K562 (cell line): ENCODE measurements around the gene NCOR2. TPM values are rescaled to one million over a fixed set of nuclear protein-coding genes. Genes with fewer than 3 reads are reported as not detected.

ENCODE experiments used
- ATAC-seq: fragments of 200-7000 bp; cut with Tn5 transposase; 3 replicates; pipeline ENCODE4 v1.9.1; 2020; ENCODE audit warnings: moderate library complexity
- BruUV-seq: library from RNA; stranded (reverse); fragments of 400-500 nt; replicated peaks from 2 replicates; lab custom pipeline; 2021; lab: Mats Ljungman, UMichigan
- CTCF ChIA-PET: fragments of 300-600 bp; formaldehyde crosslinking; extraction: SDS; loops from one replicate; lab custom pipeline; 2021; ENCODE audit warnings: low intra/inter-chr PET ratio; lab: Yijun Ruan, JAX
- POLR2A ChIA-PET: fragments of 300-600, 350-650 bp; sonication (Branson Sonifier 250); formaldehyde crosslinking; extraction: SDS; loops from one replicate; lab custom pipeline; 2021; ENCODE audit warnings: antibody characterized with exemption, inconsistent platforms; lab: Yijun Ruan, JAX
- DNase-seq, 4 experiments: peaks; one replicate each; pipeline versions ENCODE4 v3.0.0 to v3.0.0-alpha.2; 2011 to 2018; ENCODE audit warnings: low spot score in 3 of 4, mixed read lengths in 3 of 4; ENCODE audit errors: extremely low read depth in 1 of 4
- FAIRE-seq: peaks from 2 replicates; lab custom pipeline; 2011; peaks lifted over from hg19 to GRCh38; lab: Jason Lieb, UNC
- H2AFZ ChIP-seq: 2 replicates; pipeline ENCODE4 v1.6.0; 2011; ENCODE audit warnings: low read depth, low read length, control low read depth, inconsistent platforms
- H3K27ac ChIP-seq: fragments of 200-600 bp; 3 replicates; pipeline ENCODE4 v1.8.0; 2011; ENCODE audit warnings: low read depth, mild to moderate bottlenecking, control low read depth, inconsistent platforms, low read length, moderate library complexity, mixed read lengths; ENCODE audit errors: extremely low read depth
- H3K27me3 ChIP-seq, 2 experiments: fragments of 300-600 bp in 1 of 2; 2 replicates in 1 of 2; 3 replicates in 1 of 2; pipeline versions ENCODE4 v1.6.0 to v1.8.0; 2011; ENCODE audit warnings: inconsistent platforms in 2 of 2, low read length in 2 of 2, mild to moderate bottlenecking in 1 of 2, mixed read lengths in 1 of 2, moderate library complexity in 1 of 2; ENCODE audit not compliant: control insufficient read depth in 2 of 2, insufficient read depth in 2 of 2
- H3K36me3 ChIP-seq: fragments of 300-600 bp; 3 replicates; pipeline ENCODE4 v1.8.0; 2011; ENCODE audit warnings: mild to moderate bottlenecking, low read length, inconsistent platforms; ENCODE audit not compliant: control insufficient read depth, insufficient read depth
- H3K4me1 ChIP-seq, 2 experiments: fragments of 200-600 bp in 1 of 2; replicated peaks in 1 of 2; 2 replicates in 1 of 2; 3 replicates in 1 of 2; pipeline versions ENCODE4 v1.5.1 to v1.8.0; 2011; ENCODE audit warnings: inconsistent platforms in 2 of 2, low read length in 2 of 2, mild to moderate bottlenecking in 1 of 2, mixed read lengths in 1 of 2, moderate library complexity in 1 of 2; ENCODE audit not compliant: control insufficient read depth in 2 of 2, insufficient read depth in 2 of 2
- H3K4me2 ChIP-seq: 2 replicates; pipeline ENCODE4 v1.6.1; 2011; ENCODE audit warnings: low read length, control low read depth, inconsistent platforms, mixed read lengths; ENCODE audit not compliant: insufficient read depth
- H3K4me3 ChIP-seq: fragments of 200-600 bp; sonication (generic), shearing (Covaris generic); 2 replicates; pipeline ENCODE4 v1.5.1; 2016; ENCODE audit warnings: control low read depth, inconsistent platforms
- H3K79me2 ChIP-seq: fragments of 200-600 bp; 3 replicates; pipeline ENCODE4 v1.8.0; 2011; ENCODE audit warnings: low read length, inconsistent platforms; ENCODE audit not compliant: control insufficient read depth, insufficient read depth
- H3K9ac ChIP-seq, 2 experiments: 2 replicates each; pipeline versions ENCODE4 v1.6.0 to v1.6.1; 2011; ENCODE audit warnings: low read depth in 2 of 2, low read length in 2 of 2, control low read depth in 1 of 2, inconsistent platforms in 1 of 2, mild to moderate bottlenecking in 1 of 2, mixed read lengths in 1 of 2; ENCODE audit not compliant: insufficient read depth in 1 of 2
- H3K9me1 ChIP-seq: one replicate; pipeline ENCODE4 v1.6.0; 2011; ENCODE audit warnings: inconsistent platforms, mild to moderate bottlenecking, low read length, moderate library complexity; ENCODE audit not compliant: control insufficient read depth, insufficient read depth
- H3K9me3 ChIP-seq: replicated peaks from 2 replicates; pipeline ENCODE4 v1.5.1; 2011; ENCODE audit warnings: low read depth, low read length, inconsistent platforms; ENCODE audit not compliant: control insufficient read depth, insufficient read depth
- H4K20me1 ChIP-seq: replicated peaks from 2 replicates; pipeline ENCODE4 v1.6.1; 2011; ENCODE audit warnings: low read length, inconsistent platforms, mixed read lengths; ENCODE audit not compliant: control insufficient read depth, insufficient read depth
- RFX7 ChIP-seq: fragments of 250-450 bp; sonication (Bioruptor Pico); IDR thresholded peaks from 2 replicates; pipeline ENCODE4 v1.5.1; 2021; ENCODE audit warnings: mild to moderate bottlenecking
- SAFB ChIP-seq: fragments of 200-400 bp; formaldehyde crosslinking; IDR thresholded peaks from 2 replicates; pipeline ENCODE4 v1.6.1; 2017; ENCODE audit warnings: low read depth, low read length, borderline replicate concordance
- SMARCC2 ChIP-seq: fragments of 450-650 bp; IDR thresholded peaks from 2 replicates; pipeline ENCODE4 v1.6.1; 2017; ENCODE audit warnings: antibody characterized with exemption, moderate library complexity, mild to moderate bottlenecking, low read depth
- TAF15 ChIP-seq: fragments of 200-400 bp; formaldehyde crosslinking; IDR thresholded peaks from 2 replicates; pipeline ENCODE4 v1.6.1; 2017; ENCODE audit warnings: mild to moderate bottlenecking, low read depth, low read length, moderate library complexity
- TSC22D4 ChIP-seq: fragments of 450-650 bp; IDR thresholded peaks from 2 replicates; pipeline ENCODE4 v1.6.1; 2016; ENCODE audit warnings: missing genetic modification characterization, missing biosample characterization, control low read depth
- ZNF134 ChIP-seq: fragments of 250-450 bp; sonication (Bioruptor Pico); conservative IDR thresholded peaks from 2 replicates; pipeline ENCODE4 v1.4.0; 2020
- ZNF41 ChIP-seq: fragments of 250-450 bp; sonication (Bioruptor Pico); conservative IDR thresholded peaks from 2 replicates; pipeline ENCODE4 v1.4.0; 2020; ENCODE audit warnings: mild to moderate bottlenecking
- ZNF589 ChIP-seq: fragments of 200-800 bp; sonication (Bioruptor generic); IDR thresholded peaks from 2 replicates; pipeline ENCODE4 v1.6.1; 2016; ENCODE audit warnings: low read depth, missing genetic modification characterization, missing compliant biosample characterization
- WGBS: fragments of 100-300 bp; shearing (Covaris generic); methylation state at CpG from one replicate; pipeline ENCODE4 v1.1.6; 2016; ENCODE audit warnings: low coverage, mixed read lengths; ENCODE audit not compliant: insufficient coverage; ENCODE audit errors: missing lambda C conversion rate; 5-methylcytosine and 5-hydroxymethylcytosine counted together
- in situ Hi-C: fragments of 300-500 bp; cut with MboI; formaldehyde crosslinking; loops from 4 replicates; pipeline ENCODE4 v1.15.0; 2018; ENCODE audit warnings: inconsistent platforms, mixed read lengths
- intact Hi-C: fragments of 100-400 bp; cut with micrococcal nuclease; formaldehyde crosslinking; loops from 2 replicates; pipeline ENCODE4 v1.14.2; 2022
- polyA plus RNA-seq, 8 experiments: library from polyadenylated mRNA; depleted of rRNA in 4 of 8; stranded (reverse) in 5 of 8; unstranded in 3 of 8; fragments of >200 nt; fragmentation: Nextera tagmentation in 2 of 8; fragmentation: Illumina TruSeq in 1 of 8; extraction: Ambion mirVana in 2 of 8; extraction: Trizol in 1 of 8; gene quantifications; 2 replicates each; pipeline versions ENCODE4 v1.2.1 to v1.2.3, GENCODE V29; 2011 to 2014; ENCODE audit warnings: inconsistent platforms in 1 of 8, missing spikeins in 1 of 8
- total RNA-seq, 7 experiments: library from RNA; depleted of rRNA in 6 of 7; stranded (reverse); fragments of >200 nt in 6 of 7; fragmentation: Illumina TruSeq in 2 of 7; extraction: Trizol in 2 of 7; gene quantifications; 2 replicates each; pipeline versions ENCODE4 v1.2.1 to v1.2.3, GENCODE V29; 2011 to 2021; ENCODE audit warnings: low replicate concordance in 1 of 7
- TF ChIP-seq, protein P1 (sequence below), 2 experiments: fragments of 450-650 bp; IDR thresholded peaks; 2 replicates each; pipeline ENCODE4 v1.6.1; 2016

NCOR2 gene
- total and polyA plus RNA-seq, 9 of the 15 experiments (the other 6 are each of a cell fraction or from before 2014, with no cell fraction given), result 0.18 to 126 (median 8.4) TPM

DNA sequence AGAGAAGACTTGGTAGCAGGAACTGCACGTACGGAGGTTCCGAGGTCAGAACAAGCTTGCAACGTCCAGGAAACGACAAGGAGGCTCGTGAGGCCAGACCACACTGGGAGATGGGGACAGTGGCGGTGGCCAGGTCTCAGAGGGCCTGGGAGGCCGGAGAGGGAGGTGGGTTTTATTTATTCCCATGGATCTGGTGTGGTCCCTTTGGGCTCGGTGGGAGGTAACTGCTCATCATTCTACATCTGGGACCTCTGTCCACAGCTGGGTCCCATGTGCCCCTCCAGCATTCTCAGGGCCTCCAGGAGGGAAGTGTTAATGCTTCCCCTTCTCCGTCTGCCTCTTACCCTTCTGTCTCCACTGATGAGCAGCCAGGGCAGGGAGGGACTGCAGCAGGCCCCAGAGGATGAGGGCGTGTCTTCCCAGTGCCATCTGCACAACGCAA lies 35.7 kb upstream of the NCOR2 start:
- no peak for TF ChIP-seq SAFB
- no peak for TF ChIP-seq ZNF134
- TF ChIP-seq ZNF41 (CRISPR knock-in tag), result no peak
- no peak for TF ChIP-seq ZNF589
- TF ChIP-seq SMARCC2, result no peak
- TF ChIP-seq TSC22D4 (tag), result no peak
- TF ChIP-seq, protein P1, sequence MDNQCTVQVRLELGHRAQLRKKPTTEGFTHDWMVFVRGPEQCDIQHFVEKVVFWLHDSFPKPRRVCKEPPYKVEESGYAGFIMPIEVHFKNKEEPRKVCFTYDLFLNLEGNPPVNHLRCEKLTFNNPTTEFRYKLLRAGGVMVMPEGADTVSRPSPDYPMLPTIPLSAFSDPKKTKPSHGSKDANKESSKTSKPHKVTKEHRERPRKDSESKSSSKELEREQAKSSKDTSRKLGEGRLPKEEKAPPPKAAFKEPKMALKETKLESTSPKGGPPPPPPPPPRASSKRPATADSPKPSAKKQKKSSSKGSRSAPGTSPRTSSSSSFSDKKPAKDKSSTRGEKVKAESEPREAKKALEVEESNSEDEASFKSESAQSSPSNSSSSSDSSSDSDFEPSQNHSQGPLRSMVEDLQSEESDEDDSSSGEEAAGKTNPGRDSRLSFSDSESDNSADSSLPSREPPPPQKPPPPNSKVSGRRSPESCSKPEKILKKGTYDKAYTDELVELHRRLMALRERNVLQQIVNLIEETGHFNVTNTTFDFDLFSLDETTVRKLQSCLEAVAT (IDR thresholded peaks at IDR 0.05), result no peak
- no peak for TF ChIP-seq TAF15
- TF ChIP-seq RFX7 (CRISPR knock-in tag), result no peak
- Histone ChIP-seq H2AFZ (no peak overlapping the region), H4K20me1 (no peaks in the 10 kb centered on the region), H3K27me3 (peaks cover 9 to 11% of the 10 kb centered on the region in 2 experiments; a peak in 2 of 5 replicates), H3K9me1 (no peaks in the 10 kb centered on the region), H3K4me1 (peaks cover 21 to 31% of the 10 kb centered on the region in 2 experiments), H3K36me3 (no peaks in the 10 kb centered on the region), H3K79me2 (no peaks in the 10 kb centered on the region), H3K9ac (peak overlapping the region in 1 of 2 experiments; percentile 13; a peak in 1 of 4 replicates), H3K4me3 (no peak overlapping the region), H3K27ac (no peak overlapping the region), H3K4me2 (no peak overlapping the region), H3K9me3 (peaks cover 7% of the 10 kb centered on the region)
- no TSS peak for BruUV-seq
- intact Hi-C loops, result no loop called here
- POLR2A ChIA-PET, result interaction anchor here (1.4 kb wide), 1 partner anchor 10 kb away, joined by 6 read pairs; no protein-coding TSS in a partner anchor
- whole genome bisulfite sequencing, result 36% methylated on average over 10 of the region's 12 CpGs
- ATAC-seq (no peak), FAIRE-seq (no peak), DNase-seq (no peak)
- CTCF ChIA-PET, result no interaction called here
- in situ Hi-C loops, result no loop called here
